Measurements from ENCODE around the gene EIF4G3. TPM values are rescaled to one million over a fixed set of nuclear protein-coding genes. Genes with fewer than 3 reads are reported as not detected.

The EIF4G3 gene
- total and polyA plus RNA-seq, 2 donors (not counting 3 experiments of a cell fraction or from before 2014, with no cell fraction given) = 40.7 to 78.5 TPM

GRCh38 chr1:21028520-21029145 lies 148.1 kb downstream of the EIF4G3 start:
- Histone ChIP-seq H3K9me3 (replicated peaks; ENCODE audit: control insufficient read depth, insufficient read depth, low read length) (no peaks in the 10 kb centered on the region), H3K4me1 (ENCODE audit: control insufficient read depth, extremely low read depth, insufficient read depth, low read length) (no peaks in the 10 kb centered on the region), H3K27ac (ENCODE audit: insufficient read depth, low read depth, low read length) (no peak overlapping the region), H4K20me1 (replicated peaks; ENCODE audit: control insufficient read depth, extremely low read depth, insufficient read depth, low read length) (no peaks in the 10 kb centered on the region), H3K4me3 (replicated peaks in 1 of 3; ENCODE audit: insufficient read depth in 1 of 3, low read depth in 1 of 3, low read length in 3 of 3) (no peak overlapping the region), H2AFZ (ENCODE audit: low read depth, low read length) (no peak overlapping the region), H3K4me2 (ENCODE audit: insufficient read depth, low read length) (no peak overlapping the region), H3K9ac (replicated peaks; ENCODE audit: extremely low read depth, insufficient read depth, low read length) (no peak overlapping the region), H3K9me1 (replicated peaks; ENCODE audit: control insufficient read depth, extremely low read depth, insufficient read depth, low read length) (no peaks in the 10 kb centered on the region), H3K36me3 (ENCODE audit: control insufficient read depth in 2 of 2, extremely low read depth in 1 of 2, insufficient read depth in 2 of 2, low read length in 2 of 2) (no peaks in the 10 kb centered on the region), H3K27me3 (ENCODE audit: control insufficient read depth in 2 of 2, insufficient read depth in 2 of 2, low read length in 2 of 2) (no peaks in the 10 kb centered on the region), H3K79me2 (ENCODE audit: control insufficient read depth, insufficient read depth, low read length) (peaks cover 43% of the 10 kb centered on the region)
- TF ChIP-seq JUN (IDR thresholded peaks at IDR 0.05; ENCODE audit: borderline replicate concordance, insufficient read depth, insufficient read length, low read depth) (no peak), EZH2 (IDR thresholded peaks at IDR 0.05; ENCODE audit: borderline replicate concordance, low read depth, low read length, severe bottlenecking) (no peak), CTCF (IDR thresholded peaks at IDR 0.05; ENCODE audit: extremely low read depth in 1 of 2, insufficient read depth in 1 of 2, low read depth in 1 of 2, low read length in 2 of 2) (no peak)
- TF ChIP-seq, protein P1, sequence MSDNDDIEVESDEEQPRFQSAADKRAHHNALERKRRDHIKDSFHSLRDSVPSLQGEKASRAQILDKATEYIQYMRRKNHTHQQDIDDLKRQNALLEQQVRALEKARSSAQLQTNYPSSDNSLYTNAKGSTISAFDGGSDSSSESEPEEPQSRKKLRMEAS (IDR thresholded peaks at IDR 0.05; ENCODE audit: insufficient read depth, insufficient read length) = no peak
- dilution Hi-C loops (cut with MboI; ENCODE audit: extremely low pct_ligation_motif_present, low sequenced_read_pairs) = no loop called here
- intact Hi-C loops (cut with micrococcal nuclease) = no loop called here
- CTCF ChIA-PET = interaction anchor here (0.9 to 1.6 kb wide), 6 partner anchors 8 to 199 kb away, joined by 3 to 9 read pairs (median 4); no protein-coding TSS in a partner anchor
- POLR2A ChIA-PET = no interaction called here
- FAIRE-seq (no peak), DNase-seq (ENCODE audit: low read depth, low spot score) (no peak)
- no TSS peak for BruUV-seq (replicated peaks)

DNA sequence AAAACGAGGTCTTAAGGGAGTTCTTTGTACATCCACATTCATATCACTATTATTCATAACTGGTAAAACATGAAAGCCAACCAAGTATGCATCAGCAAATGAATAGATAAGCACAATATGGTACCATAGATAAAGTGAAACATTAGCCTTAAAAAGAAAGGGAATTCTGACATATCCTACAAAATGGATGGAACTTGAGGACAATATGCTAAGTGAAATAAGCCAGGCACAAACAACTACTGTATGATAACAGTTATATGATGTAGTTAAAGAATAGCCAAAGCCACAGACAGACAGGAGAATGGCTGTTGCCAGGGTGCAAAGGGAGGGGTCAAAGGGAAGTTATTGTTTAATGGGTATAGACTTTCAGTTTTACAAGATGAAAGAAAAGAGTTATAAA lies 148.9 kb downstream of the EIF4G3 start:
- Histone ChIP-seq H3K4me3 (replicated peaks in 1 of 3; ENCODE audit: insufficient read depth in 1 of 3, low read depth in 1 of 3, low read length in 3 of 3) (no peak overlapping the region), H4K20me1 (replicated peaks; ENCODE audit: control insufficient read depth, extremely low read depth, insufficient read depth, low read length) (no peaks in the 10 kb centered on the region), H2AFZ (ENCODE audit: low read depth, low read length) (no peak overlapping the region), H3K4me2 (ENCODE audit: insufficient read depth, low read length) (no peak overlapping the region), H3K4me1 (ENCODE audit: control insufficient read depth, extremely low read depth, insufficient read depth, low read length) (peaks cover 2% of the 10 kb centered on the region), H3K79me2 (ENCODE audit: control insufficient read depth, insufficient read depth, low read length) (peaks cover 39% of the 10 kb centered on the region), H3K27ac (ENCODE audit: insufficient read depth, low read depth, low read length) (no peak overlapping the region), H3K9me3 (replicated peaks; ENCODE audit: control insufficient read depth, insufficient read depth, low read length) (no peaks in the 10 kb centered on the region), H3K9ac (replicated peaks; ENCODE audit: extremely low read depth, insufficient read depth, low read length) (no peak overlapping the region), H3K36me3 (ENCODE audit: control insufficient read depth in 2 of 2, extremely low read depth in 1 of 2, insufficient read depth in 2 of 2, low read length in 2 of 2) (no peaks in the 10 kb centered on the region), H3K27me3 (ENCODE audit: control insufficient read depth in 2 of 2, insufficient read depth in 2 of 2, low read length in 2 of 2) (no peaks in the 10 kb centered on the region), H3K9me1 (replicated peaks; ENCODE audit: control insufficient read depth, extremely low read depth, insufficient read depth, low read length) (no peaks in the 10 kb centered on the region)
- POLR2A ChIA-PET = no interaction called here
- intact Hi-C loops (cut with micrococcal nuclease) (no loop called here), dilution Hi-C loops (cut with MboI; ENCODE audit: extremely low pct_ligation_motif_present, low sequenced_read_pairs) (no loop called here)
- DNase-seq (ENCODE audit: low read depth, low spot score) = no peak
- no peak for TF ChIP-seq CTCF (IDR thresholded peaks at IDR 0.05; ENCODE audit: extremely low read depth in 1 of 2, insufficient read depth in 1 of 2, low read depth in 1 of 2, low read length in 2 of 2)
- no peak for TF ChIP-seq JUN (IDR thresholded peaks at IDR 0.05; ENCODE audit: borderline replicate concordance, insufficient read depth, insufficient read length, low read depth)
- TF ChIP-seq POLR2AphosphoS5 (IDR thresholded peaks at IDR 0.05; ENCODE audit: insufficient read depth, low read depth, low read length) = no peak
- TF ChIP-seq POLR2A (IDR thresholded peaks at IDR 0.05; ENCODE audit: low read depth, low read length) = no peak
- no peak for TF ChIP-seq EZH2 (IDR thresholded peaks at IDR 0.05; ENCODE audit: borderline replicate concordance, low read depth, low read length, severe bottlenecking)
- TF ChIP-seq, protein P1 (IDR thresholded peaks at IDR 0.05; ENCODE audit: insufficient read depth, insufficient read length) = no peak
- TF ChIP-seq GATA2 (IDR thresholded peaks at IDR 0.05; ENCODE audit: insufficient read depth, insufficient read length, low read depth, low read length) = no peak
- no peak for TF ChIP-seq FOS (IDR thresholded peaks at IDR 0.05; ENCODE audit: borderline replicate concordance, insufficient read depth, low read length)
- TF ChIP-seq MYC (IDR thresholded peaks at IDR 0.05; ENCODE audit: low read depth, low read length) = no peak
- no peak for FAIRE-seq
- BruUV-seq (replicated peaks) = no TSS peak
- CTCF ChIA-PET = interaction anchor here (1.0 to 1.6 kb wide), 4 partner anchors 9 to 198 kb away, joined by 3 to 9 read pairs (median 4); no protein-coding TSS in a partner anchor

Measured in endothelial cell of umbilical vein (primary cell).